ENCODE measurements around the gene MARCHF6.

- TF ChIP-seq CTCF (IDR thresholded peaks at IDR 0.05) (no peak), POLR2AphosphoS5 (IDR thresholded peaks at IDR 0.05) (no peak)
Measured at GRCh38 chr5:10337107-10337506, 16.4 kb upstream of the MARCHF6 start.
